HG02763 (cell line): ENCODE results near the gene CMTM1.
"Not testable (repeated sequence)": the region's sequence is repeated elsewhere in the genome, so short reads cannot be mapped to it uniquely, and the experiment has no call there.

Experiments used
- ATAC-seq: cut with Tn5 transposase; IDR thresholded peaks from one replicate; pipeline ENCODE4 v1.9.1; 2021; ENCODE audit warnings: mild to moderate bottlenecking, moderate library complexity; ENCODE audit not compliant: unreplicated experiment

The CMTM1 gene

DNA sequence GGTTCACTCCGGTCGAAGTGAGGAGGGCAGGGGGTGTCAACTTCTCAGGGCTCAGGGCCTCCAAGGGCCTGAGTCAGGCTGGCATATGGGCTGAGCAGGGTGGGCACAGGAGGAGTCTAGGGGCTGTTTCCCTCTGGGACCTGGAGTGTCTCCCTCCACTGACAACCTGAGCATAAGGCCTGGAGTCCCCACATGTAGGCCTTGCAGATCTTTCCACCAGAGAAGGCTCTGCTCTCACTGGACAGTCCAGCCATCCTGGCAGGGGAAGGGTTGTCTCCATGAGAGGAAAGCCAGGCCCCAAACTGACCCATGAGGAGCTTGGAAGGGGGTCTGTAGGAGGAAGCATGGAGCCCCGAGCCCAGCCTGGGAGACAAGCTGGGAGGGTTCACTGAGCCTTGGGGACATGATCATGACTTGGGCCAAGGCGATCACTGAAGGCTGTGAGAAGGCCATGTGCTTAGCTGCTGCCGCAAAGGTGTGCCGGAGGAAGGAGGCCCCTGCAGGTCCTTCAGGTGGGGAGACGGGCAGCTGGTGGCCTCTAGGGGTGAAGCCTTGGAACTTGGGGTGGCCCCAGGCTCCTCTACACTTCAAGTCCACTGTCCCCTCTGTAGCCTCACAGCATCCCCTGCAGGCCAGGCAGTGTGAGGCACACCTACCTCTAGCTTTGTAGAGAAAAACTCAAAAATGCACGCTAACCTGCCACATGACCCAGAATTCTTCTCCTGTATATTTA lies 22.9 kb downstream of the CMTM1 start:
- peak; percentile 61 for ATAC-seq

DNA sequence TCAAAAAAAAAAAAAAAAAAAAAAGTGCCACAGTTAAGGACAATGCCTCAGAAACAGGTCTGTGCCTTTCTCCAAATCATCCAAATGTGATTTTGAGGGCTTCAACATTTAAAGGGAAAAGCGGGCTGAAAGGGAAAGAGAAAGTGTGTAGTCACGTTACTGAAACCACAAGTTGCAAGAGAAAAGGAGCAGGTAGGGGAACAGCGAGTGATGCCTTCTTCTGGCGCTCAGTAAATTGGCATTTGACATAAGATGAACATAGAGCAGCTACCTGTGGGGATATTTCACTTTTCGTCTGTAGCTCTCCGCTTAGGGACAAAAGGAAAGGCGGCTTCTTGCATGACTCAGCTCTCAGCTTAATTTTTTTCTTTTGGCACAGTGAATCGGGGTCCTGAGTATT lies 24.1 kb downstream of the CMTM1 start:
- no peak for ATAC-seq

DNA sequence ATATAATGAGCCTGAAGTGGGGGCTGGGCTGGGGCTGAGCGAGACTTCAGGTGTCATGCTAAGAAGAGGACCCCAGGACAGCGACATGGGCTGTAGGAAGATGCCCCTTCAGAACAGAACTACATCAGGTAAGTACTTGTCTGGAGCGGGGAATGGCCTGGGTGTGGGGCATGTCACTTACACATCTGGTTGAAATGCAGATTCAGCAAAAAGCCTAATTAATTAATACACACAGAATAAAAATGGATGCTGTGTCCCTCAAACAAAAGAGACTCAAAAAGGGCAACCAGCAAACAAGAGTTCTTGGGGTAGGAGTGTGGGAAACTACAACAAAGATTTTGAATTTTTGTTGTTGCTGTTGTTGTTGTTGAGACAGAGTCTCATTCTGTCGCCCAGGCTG lies 24.8 kb downstream of the CMTM1 start:
- no peak for ATAC-seq

DNA sequence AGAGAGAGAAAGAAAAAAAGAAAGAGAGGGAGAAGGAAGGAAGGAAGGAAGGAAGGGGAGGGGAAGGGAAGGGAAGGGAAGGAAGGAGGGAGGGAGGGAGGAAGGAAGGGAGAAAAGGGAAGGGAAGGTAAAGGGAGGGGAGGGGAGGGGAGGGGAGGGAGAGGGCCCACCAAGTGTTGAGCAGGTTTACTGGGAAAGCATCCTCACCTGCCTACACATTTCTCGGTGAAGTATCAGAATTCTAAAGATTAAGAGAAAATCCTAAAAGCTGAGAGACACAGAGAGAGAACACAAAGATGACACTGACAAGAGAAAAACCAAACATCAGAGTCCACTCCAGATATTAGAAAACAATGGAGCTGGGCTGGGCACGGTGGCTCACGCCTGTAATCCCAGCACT lies 26.0 kb downstream of the CMTM1 start:
- ATAC-seq = no peak

DNA sequence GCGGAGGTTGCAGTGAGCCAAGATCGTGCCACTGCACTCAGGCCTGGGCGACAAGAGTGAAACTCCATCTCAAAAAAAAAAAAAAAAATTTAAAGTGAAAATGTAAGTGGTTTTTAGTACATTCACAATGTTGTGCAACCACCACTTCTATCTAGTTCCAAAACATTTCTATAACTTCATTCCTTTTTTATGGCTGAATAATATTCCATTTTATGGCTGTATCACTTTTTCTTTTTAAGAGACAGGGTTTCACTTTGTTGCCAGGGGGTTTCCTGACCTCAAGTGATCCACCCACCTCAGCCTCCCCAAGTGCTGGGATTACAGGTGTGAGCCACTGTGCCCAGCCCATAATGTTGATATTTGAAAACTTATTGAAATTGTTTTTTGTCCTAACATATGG lies 26.6 kb downstream of the CMTM1 start:
- ATAC-seq = no peak

DNA sequence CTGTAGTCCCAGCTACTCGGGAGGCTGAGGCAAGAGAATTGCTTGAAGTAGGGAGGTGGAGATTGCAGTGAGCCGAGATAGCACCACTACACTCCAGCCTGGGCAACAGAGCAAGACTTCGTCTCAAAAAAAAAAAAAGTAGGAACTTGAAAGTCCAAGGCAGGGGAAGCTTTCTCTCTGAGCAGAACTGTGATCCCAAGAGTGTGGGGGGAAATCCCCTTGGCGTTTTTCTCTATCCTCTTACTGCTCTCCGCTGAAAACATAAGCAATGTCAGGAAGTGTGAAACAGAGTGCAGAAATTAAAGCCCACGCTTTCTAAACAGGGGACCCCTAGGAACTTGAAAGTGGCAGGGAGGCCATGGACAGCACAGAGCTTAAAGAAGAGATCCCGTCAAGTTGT lies 28.5 kb downstream of the CMTM1 start:
- no peak for ATAC-seq

DNA sequence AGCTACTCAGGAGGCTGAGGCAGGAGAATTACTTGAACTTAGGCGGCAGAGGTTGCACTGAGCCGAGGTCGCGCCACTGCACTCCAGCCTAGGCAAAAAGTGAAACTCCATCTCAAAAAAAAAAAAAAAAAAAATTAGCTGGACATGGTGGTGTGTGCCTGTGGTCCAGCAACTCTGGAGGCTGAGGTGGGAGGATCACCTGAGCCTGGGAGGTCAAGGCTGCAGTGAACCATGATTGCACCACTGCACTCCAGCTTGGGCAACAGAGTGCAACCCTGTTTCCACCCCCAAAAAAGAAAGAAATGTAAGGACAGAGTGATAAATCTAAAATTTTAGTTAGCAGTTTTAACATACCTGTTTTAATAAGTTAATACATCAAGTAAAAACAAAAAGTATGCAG lies 30.3 kb downstream of the CMTM1 start:
- not testable (repeated sequence) for ATAC-seq

DNA sequence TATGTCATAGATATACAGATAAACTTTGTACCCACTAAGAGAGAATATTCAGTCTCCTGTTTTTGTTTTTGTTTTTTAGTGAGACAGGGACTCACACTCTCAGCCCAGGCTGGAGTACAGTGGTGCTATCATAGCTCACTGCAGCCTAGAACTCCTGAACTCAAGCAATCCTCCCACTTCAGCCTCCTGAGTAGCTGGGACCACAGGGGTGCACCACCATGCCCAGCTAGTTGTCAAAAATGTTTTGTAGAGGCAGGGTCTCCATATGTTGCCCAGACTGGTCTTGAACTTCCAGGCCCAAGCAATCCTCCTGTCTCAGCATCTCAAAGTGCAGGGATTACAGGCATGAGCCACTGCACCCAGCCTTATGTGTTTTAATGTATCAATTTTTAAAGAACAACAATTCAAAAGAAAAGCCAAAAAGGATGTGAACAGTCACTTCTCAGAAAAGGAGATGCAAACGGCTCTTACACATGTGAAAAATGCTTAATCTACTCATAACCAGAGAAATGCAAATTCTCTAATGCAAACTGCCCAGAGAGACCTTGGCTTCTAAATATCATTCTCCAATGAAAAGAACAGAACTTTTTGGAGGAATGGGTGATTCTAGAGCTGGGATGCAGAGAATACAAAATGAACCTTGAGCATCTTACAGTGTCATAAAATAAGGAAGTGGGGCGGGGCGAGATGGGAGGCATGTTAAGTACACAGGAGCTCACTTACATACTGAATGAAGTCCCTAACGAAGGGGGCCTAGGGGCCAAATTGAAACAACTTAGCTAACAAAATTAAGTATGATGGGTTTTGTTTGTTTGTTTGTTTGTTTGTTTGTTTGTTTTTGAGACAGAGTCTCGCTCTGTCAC lies 31.0 kb downstream of the CMTM1 start:
- ATAC-seq = no peak

DNA sequence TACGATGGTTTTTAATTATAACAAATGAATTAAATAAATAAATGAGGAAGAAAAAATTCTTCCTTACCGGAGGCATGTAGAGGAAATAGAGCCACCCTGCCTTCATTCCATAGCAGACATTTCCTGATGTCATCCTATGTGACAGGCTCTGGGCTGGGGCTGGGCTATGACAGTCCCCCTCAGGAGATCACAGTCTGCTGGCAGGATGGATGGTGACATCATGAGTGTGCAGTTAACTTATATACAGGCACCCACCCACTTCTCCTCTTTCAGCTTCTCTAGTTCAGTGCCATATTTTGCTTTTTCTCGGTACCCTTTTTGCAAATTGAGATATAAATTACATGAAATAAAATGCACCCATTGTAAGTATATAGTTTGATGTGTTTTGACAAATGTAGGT lies 31.9 kb downstream of the CMTM1 start:
- ATAC-seq = no peak

DNA sequence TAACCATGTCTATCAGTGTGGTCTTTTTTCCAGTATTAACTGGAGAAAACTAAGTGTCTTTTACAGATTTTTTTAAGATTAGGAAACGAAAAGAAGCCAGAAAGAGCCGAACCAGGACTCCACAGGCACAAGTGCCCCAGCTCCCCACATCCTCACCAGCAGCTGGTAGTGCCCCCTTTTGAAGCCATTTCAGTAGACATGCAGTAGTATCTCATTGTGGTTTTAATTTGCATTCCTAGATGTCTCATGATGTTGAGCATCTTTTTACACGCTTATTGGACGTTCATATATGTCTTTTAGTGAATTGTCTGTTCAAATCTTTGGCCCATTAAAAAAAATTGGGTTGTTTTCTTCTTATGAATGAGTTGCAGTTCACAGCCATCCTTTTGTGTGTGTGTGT lies 33.5 kb downstream of the CMTM1 start:
- no peak for ATAC-seq

DNA sequence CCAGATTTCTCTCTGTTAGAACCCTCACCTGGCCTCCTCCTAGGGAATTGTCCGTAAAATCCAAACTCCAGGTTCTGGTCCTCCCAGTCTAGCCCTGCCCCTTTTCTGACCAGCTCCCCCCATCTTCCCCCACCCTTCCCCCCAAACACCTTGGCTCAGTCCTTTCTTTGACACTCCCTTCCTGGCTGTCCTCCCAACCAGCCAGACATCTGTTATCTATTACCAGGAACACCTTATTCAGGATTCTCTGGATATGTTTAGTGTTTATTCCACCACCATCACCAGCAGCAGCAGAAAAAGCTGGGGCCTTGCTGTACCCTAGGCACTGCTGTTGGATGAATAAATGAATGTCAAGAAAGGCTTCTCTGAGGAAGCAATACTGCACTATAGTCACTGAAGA lies 34.2 kb downstream of the CMTM1 start:
- no peak for ATAC-seq

DNA sequence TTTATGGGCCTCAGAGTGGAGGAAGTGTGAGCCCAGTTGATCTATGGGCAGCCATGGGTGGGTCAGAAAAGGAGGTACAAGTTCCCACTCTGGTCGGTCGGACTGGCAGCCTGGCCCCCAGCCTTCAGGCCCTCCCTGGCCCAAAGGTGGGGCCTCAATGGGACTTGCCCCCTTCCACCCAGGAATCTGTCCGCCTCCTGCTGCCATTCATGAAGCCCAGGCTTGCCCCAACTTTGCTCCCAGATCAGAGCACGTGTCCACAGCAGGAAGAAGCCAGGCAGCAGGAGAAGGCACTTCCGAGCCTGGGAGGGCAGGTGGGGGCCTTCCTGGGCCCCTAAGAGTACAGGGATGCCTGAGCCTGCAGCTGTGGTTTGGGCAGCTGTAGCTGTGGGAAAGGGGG lies 35.2 kb downstream of the CMTM1 start:
- no peak for ATAC-seq

DNA sequence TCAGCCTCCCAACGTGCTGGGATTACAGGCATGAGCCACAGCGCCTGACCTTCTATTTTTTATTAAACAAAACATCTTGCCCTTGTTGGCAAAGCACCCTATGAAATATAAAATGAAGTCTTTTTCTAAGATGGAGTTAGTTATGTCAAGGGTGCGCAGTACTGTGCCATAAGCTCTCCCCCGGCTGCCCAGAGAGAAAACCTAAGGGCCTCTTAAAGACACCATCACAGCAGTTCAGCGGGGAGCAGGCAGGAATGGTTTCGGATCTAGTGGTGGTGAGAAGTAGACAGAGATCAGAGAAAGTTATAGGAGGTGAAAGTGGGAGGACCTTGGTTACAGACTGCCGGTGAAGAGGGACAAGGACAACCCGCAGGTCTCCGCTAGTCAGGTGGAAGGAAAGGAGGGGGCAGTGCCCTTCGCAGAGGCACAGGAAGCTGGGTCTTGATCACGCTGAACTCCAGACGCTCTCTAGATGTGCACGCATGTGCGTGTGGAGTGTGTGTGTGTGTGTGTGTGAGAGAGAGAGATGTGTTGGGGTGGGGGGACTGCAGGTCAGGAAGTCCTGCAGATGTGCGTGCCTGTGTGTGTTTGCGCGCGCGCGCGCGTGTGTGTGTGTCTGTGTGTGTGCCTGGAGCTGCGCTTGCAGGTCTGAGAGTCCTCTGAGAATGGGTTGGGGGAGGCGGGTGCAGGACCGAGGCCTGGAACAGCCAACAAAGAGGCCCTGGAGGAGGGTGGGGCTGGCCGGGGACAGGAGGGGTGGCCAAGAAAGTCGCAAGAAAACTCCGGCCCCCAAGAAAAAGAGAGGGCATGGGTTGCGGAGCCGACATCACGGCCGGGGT lies 37.5 kb downstream of the CMTM1 start:
- no peak for ATAC-seq

DNA sequence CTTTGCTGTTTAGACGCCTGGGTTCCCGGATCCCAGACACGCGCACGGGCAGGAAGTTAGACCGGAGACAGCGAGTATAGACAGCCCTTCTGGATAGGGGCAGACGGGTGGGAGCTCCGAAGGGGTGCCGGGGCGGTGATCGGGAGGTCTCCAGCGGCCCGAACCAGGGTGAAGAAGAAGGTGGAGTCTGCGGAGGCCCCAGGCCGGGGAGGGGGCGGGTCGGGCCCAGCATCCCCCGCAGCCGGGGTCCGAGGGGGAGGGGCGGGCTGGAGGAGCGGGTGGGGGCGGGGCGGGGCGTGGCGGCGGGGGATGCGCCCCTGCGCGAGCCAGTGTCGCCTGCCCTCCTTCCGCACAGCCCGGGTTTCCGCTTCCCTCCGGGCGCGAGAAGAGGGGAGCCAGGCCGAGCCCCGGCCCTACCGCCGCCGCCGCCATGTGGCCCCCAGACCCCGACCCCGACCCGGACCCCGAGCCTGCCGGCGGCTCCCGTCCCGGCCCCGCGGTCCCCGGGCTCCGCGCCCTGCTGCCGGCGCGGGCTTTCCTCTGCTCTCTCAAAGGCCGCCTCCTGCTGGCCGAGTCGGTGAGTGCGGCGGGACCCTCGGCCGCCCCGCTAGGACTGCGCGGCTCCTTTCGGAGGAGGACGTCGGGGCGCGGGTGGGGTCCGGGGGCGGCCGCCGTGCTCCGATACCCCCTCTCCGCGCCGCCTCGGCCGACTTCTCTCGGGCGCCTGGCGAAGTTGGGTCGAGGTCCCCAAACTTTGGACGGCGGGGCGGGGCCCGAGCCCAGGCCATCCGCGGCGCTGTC lies 38.3 kb downstream of the CMTM1 start, which contains the start of gene CMTM3:
Gene CMTM3, plus strand, starts transcription at position 329 of the 801 bp plus-strand sequence. Its CDS starts 102 bp downstream, at position 431.
- ATAC-seq = no peak

DNA sequence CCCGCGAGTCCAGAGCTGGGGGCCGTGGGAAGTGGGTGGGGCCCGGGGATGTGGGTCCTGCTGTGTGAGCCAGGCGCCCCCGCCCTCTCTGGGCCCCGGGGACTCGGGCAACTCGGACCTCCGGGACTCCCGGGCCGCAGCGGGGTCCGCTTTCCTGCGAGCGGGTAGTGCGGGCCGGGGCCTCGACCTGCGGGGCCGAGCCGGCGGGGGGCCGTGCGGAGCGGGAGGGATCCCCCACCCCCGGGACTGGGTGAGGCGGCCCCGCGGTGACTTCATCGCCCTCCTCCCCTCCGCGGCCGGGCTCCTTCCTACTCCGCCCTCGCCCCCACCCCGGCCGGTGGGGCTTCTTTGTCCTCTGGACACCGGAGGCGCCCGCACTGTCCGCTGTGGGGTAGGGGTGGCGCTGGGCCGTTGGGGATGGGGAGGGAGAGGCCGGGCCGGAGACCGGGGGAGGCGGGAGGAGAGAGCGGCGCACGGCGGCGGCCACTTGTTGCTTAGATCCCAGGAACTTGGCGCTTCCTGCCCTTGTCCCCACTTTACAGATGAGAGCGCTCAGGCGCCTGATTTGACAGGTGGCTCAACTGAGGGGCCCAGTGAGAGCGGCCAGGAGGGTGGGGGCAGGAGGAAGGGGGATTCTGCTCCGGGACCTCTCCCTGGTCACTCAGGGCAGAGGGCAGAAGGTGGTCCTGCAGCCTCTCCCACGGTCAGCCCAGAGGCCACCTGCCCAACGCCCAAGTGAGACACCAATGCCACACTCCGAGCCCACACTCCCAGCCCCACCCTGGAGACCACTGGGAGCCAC lies 39.1 kb downstream of the CMTM1 start:
- no peak for ATAC-seq

DNA sequence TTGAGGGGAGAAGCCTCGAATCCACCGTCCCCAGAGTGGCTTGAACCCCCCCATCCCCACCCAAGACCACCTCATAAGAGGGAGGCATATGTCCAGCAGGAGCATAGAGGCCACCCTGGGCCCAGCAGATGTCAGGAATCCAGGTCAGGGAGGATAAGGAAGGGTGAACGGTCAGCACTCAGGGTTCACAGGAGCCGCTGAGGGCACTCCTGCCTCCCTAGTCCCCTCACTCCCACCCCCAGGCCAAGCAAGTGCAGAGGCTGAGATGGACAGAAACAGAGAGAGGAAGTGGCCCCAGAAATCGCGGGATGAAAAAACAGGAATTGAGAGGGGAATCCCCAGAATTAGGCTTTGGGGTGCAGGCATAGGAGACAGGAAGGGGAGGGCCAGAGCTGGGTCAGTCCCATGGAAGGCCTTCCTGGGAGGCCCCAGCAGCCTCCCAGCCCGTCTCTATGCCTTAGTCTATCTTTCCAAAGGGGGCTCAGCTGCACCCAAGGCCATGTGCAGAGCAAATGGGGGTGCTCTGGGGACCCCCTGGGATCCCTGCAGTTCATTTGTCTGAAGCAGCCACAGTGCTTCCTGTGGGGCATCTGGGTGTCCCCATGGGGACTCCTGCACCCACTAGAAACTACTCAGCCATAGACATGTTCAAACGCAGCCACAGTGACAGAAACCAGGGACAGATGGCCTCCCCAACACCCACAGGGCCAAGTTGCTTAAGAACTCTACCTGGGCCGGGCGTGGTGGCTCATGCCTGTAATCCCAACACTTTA lies 39.9 kb downstream of the CMTM1 start:
- peak; percentile 33 for ATAC-seq

DNA sequence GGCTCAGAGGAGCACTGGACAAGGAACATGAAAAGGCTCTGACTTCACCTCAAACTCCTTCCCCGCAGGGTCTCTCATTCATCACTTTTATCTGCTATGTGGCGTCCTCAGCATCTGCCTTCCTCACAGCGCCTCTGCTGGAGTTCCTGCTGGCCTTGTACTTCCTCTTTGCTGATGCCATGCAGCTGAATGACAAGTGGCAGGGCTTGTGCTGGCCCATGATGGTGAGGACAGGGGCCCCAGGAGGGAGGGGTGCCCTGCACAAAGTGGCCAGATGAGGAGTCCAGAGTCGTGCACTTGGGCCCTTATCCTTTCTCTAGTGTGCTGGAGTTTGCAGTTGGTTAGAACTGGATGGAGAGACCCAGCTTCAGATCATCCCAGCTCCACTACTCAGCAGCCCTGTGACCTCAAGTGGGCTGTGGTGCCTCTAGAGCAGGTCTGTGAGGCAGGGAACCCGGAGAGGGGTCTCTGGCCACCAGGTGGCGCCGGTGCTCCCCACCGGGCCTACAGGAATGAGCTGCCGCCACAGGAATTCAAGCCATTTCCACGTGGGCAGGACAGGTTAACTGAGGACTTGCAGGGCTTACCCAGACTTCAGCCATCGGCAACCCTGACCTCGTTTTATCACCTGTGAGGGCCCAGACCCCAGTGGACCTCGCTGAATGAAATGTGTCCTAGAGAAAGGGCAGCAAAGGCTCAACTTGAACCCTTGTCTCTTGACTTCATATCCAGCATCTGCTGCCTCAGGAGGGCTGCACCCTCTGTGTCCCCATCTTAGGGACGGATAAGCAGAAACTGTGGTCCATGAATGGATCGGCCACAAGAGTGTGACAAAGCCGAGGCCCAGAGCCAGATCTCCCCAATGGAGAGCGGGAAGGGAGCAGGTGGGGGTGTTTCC lies 42.3 kb downstream of the CMTM1 start:
- peak; percentile 37 for ATAC-seq

DNA sequence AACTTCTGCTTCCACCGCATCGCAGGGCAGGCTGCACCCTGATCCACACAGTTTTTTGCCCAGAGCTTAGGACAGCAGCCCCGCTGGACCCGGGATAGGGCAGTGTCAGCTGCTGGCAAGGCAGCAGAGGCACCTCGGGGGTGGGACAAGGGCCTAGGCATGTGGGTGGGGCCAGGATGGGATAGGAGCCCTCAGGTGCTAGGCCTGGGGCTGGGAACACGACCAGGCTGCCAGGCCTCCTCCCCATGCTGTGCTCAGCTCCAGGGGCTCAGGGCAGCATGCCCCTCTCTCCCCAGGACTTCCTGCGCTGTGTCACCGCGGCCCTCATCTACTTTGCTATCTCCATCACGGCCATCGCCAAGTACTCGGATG lies 42.9 kb downstream of the CMTM1 start:
- ATAC-seq = no peak
